ENCODE data around the gene WDR64.

The WDR64 gene

DNA sequence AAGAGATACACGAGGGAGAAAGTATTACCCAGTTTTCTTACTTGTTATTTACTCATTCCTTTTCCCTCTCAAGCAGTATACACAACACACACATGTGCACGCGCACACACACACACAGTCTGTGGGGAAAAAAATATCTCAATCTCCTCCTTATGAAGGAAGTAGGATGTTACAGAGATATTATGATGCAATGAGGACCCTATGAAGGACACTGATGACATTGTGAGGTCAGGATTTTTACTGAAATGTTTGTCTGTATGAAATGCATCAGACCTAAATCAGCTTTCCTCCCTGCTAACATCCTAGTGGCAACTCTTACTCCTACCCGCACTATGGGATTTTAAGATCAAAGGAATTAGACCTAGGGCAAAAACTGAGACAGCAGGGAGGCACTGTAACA is at the start of gene WDR64:
WDR64 (plus strand) TSS at position 270 of the 400 bp plus-strand sequence. CDS start 204 bp downstream, outside the sequence.
- no peak for DNase-seq (ENCODE audit: low read depth in 2 of 3, low spot score in 1 of 3)

- DNase-seq (ENCODE audit: low read depth in 2 of 3, low spot score in 1 of 3) = no peak
These were observed 48.3 kb upstream of the WDR64 start for GRCh38 chr1:241603731-241604245.

DNA sequence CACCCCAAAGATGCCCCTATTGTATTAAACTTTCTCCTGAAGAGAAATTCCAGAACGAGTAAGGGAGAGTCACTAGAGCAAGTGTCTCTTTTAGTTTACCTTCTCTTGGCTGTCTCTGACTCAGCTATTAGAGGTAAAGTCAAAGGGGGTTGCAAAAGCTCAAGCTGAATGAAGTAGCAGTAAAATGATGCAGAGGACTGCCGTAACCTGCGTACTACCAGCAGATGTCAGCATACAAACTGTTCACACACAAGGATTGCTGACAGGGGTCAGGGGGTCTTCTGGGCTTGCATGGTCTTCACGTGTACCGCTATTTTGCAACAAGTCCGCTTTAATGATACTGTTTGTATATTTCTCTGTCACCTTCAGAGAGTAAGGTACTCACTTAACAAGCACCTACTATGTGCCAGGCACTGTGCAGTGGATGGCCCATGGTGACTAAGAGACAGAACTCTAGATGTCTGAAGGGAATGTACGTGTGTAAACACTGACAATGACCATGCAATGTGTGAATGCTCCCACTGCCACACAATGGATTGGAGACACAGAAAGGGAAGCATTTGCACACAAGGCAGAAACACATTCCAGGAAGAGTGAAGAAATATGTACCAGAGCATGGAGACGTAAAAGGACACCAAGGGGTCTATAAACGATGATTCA is 46.8 kb upstream of the WDR64 start:
- no peak for DNase-seq (ENCODE audit: low read depth in 2 of 3, low spot score in 1 of 3)

DNA sequence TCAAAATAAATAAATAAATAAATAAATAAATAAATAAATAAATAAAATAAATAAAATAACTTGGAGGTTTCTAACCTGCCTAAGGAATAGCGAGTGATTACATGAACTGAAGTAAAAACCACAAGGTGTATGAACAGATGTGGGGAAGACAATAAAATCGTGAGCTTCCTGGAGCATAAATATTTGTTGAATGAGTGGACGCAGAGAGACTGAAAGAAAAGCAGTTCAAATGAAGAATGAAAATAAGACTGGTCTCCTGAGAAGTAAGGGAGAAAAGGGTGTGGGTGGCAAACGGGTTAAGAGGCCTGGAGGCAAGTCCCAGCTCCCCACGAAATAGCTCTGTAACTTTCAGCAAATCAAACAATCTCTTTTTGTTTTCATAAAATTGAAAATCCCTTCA is 45.5 kb upstream of the WDR64 start:
- DNase-seq (ENCODE audit: low read depth in 2 of 3, low spot score in 1 of 3) = no peak

GRCh38 chr1:241607497-241607896 is 44.6 kb upstream of the WDR64 start:
- no peak for DNase-seq (ENCODE audit: low read depth in 2 of 3, low spot score in 1 of 3)

- DNase-seq (ENCODE audit: low read depth in 2 of 3, low spot score in 1 of 3) = no peak
These were observed 43.6 kb upstream of the WDR64 start for GRCh38 chr1:241608379-241609033.

DNA sequence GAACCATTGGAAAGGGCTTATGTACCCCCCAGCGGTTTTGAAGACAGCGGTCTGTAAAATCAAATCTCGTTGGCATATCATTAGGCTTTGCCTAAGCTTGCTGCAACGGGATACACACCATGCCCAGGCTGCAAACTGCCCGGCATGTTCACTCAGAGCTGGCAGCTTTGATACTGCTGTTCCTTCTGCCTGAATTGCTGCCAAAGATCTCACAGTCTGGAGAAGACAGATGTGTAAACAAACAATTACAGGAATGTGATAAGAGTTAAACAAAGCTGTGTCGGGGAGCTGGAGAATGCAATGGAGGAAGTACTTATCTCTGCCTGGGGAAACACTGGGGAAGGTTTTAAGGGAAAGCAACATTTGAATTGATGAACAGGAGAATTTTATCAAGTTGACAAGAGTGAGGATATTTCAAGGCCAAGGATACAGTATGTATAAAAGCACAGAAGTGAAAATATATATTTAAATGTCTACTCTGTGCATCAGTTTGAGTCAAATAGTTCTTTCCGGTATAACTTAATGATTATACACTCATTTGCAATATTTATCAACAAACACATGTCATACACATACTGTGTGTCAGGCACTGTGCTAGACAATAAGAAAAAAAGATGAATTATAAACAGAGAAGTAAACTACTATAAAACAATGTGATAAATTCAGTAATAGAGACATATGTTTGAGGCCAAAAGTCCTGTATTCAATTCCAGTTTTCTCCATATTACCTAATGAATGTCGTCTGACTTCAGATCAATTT is 41.8 kb upstream of the WDR64 start:
- DNase-seq (ENCODE audit: low read depth in 2 of 3, low spot score in 1 of 3) = no peak

DNA sequence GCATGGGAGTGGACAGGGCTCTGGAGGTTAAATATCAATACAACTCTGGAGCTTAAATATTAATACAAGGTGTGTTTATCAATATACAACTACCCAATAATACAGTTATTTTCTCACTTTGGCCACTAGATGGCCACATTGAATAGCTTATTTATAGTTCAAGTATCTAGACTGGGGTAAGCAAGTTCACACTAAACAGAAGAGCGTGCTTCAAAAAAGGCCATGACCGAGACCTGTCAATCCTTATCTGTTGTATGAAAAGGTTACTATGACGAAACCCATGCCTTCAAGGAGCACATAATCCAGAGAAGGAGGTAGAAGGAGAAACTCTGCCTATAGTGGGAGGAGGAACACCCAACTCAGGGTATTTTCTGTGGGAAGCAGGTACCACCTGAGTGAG is 41.0 kb upstream of the WDR64 start:
- no peak for DNase-seq (ENCODE audit: low read depth in 2 of 3, low spot score in 1 of 3)

- no peak for DNase-seq (ENCODE audit: low read depth in 2 of 3, low spot score in 1 of 3)
These were observed 40.3 kb upstream of the WDR64 start for GRCh38 chr1:241611736-241612135.

GRCh38 chr1:241612533-241613477 is 39.3 kb upstream of the WDR64 start:
- no peak for DNase-seq (ENCODE audit: low read depth in 2 of 3, low spot score in 1 of 3)

DNA sequence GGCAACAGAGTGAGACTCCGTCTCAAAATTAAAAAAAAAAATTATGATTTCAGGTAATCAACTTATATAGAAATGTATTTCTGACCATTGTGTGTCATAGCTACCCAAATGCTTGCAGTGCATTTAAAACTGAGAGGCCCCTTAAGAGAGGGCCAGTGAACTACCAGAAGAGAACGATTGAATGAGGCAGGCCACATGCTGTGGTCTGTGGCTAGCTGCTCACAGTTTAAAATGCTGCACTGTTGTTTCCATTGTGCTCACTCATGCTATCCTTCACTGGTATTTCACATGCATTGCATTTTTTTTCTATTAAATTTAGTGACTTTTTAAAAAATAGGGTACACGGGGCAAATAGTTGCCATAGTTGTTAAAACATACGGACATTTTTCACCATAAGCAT is 37.9 kb upstream of the WDR64 start:
- no peak for DNase-seq (ENCODE audit: low read depth in 2 of 3, low spot score in 1 of 3)

GRCh38 chr1:241614572-241614971 is 37.5 kb upstream of the WDR64 start:
- no peak for DNase-seq (ENCODE audit: low read depth in 2 of 3, low spot score in 1 of 3)

- DNase-seq (ENCODE audit: low read depth in 2 of 3, low spot score in 1 of 3) = no peak
These were observed 36.8 kb upstream of the WDR64 start for GRCh38 chr1:241615043-241615974.

DNA sequence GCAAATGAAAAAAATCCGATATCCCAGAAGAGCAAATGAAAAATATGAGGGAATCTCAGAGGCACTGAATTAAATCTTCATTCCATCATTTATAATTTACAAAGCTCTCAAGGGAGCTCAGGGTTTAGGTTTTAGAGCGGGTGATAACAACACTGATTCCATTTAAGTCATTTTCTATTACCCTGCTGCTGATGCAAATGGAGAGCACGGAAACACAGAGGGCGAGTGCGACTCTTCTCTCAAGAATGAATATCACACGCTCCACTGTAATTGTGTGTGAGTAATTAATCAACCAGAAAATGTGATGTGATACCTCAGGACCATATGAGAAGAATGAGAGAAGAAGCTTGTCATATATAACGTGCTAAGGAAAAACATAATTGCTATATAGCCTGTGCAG is 34.7 kb upstream of the WDR64 start:
- DNase-seq (ENCODE audit: low read depth in 2 of 3, low spot score in 1 of 3) = no peak

DNA sequence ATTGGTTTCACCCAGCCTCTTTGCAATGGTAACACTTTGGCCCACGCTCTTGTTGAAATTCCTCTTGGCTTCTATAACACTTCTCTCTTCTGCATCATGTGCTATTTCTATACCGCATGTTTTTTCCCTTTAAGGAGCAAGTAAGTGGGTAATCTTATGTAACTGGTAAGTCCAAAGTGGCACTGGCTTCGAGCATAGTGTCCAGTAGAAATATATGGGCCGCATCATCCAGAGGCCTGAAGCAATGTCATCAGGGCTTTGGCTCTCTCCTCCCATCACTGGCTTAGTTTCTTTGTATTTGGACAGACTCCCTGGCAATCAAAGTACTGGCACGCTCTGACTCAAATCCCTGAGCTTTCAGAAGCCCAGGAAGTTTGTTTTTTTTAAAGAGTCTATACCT is 29.4 kb upstream of the WDR64 start:
- DNase-seq (ENCODE audit: low read depth in 2 of 3, low spot score in 1 of 3) = no peak

- DNase-seq (ENCODE audit: low read depth in 2 of 3, low spot score in 1 of 3) = no peak
These were observed 27.1 kb upstream of the WDR64 start for GRCh38 chr1:241624935-241625334.

DNA sequence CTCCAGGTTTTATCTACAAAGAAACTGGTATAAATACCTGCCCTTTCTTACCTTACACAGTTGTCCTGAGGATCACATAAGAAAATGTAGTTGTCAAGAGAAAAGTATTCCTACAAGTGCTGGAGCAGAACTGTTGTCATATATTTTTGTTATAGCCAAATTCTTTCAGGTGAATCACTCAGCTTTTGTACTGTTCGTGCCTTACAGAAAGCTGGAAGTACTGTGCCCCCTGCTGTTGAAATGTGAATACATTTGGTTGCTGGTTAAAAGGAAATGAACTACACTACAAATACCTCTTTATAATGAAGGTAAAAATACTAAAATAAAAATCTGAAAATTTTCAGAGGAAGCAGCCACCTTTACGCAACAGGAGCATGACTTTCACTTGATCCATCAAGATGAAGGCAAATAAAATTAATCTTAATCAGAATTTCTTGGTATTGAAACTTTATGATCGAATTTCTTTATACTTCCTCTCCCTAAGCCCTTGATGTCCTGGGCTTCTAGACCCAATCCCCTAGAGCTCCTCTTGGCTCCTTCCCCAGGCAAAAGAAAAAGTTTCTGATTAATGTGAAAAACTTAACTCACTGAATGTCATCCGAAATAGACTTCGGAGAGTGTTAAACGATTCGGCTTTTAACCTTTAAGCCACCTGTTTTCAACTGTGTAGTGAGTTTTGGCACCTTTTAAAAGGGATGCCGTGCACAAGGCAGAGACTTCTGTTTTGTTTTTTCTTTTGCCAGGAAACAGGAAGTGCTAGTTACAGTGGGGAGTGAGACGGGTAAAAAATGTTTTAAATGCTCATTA is 24.4 kb upstream of the WDR64 start:
- peak in 1 of 3 donors; percentile 55 for DNase-seq (ENCODE audit: low read depth in 2 of 3, low spot score in 1 of 3)

GRCh38 chr1:241630005-241630404 is 22.1 kb upstream of the WDR64 start:
- DNase-seq (ENCODE audit: low read depth in 2 of 3, low spot score in 1 of 3) = no peak

- DNase-seq (ENCODE audit: low read depth in 2 of 3, low spot score in 1 of 3) = no peak
These were observed 21.6 kb upstream of the WDR64 start for GRCh38 chr1:241630476-241630875.

Data from stimulated activated CD4-positive, alpha-beta T cell treated with anti-CD3 and anti-CD28 coated beads, Interleukin-12 subunit alpha, Interleukin-12 subunit beta, amount 100 ng/mL, for 48 hours (primary cell).